IMR-90 (cell line): Measurements from ENCODE around the gene MYT1. TPM values are rescaled to one million over a fixed set of nuclear protein-coding genes. Genes with fewer than 3 reads are reported as not detected.

ENCODE experiments used
- ATAC-seq: fragments of 200-7000 bp; cut with Tn5 transposase; 2 replicates; pipeline ENCODE4 v1.9.1; 2020; ENCODE audit warnings: low read depth, mild to moderate bottlenecking, moderate library complexity
- BruUV-seq: library from RNA; stranded (reverse); fragments of 400-500 nt; replicated peaks from 2 replicates; lab custom pipeline; 2021; lab: Mats Ljungman, UMichigan
- CTCF ChIA-PET: fragments of 300-600 bp; formaldehyde crosslinking; extraction: SDS; loops from one replicate; lab custom pipeline; 2021; ENCODE audit warnings: antibody characterized with exemption; lab: Yijun Ruan, JAX
- POLR2A ChIA-PET: fragments of 300-600 bp; sonication (Branson Sonifier 250); formaldehyde crosslinking; loops from one replicate; lab custom pipeline; 2022; ENCODE audit warnings: antibody characterized with exemption; ENCODE audit not compliant: unreplicated experiment; lab: Charles Lee
- DNase-seq: peaks from one replicate; pipeline ENCODE4 v3.0.0; 2013
- H2AFZ ChIP-seq: replicated peaks from 2 replicates; pipeline ENCODE3; 2013; ENCODE audit warnings: low read length, mild to moderate bottlenecking; ENCODE audit not compliant: poor library complexity
- H2AK5ac ChIP-seq: 2 replicates; pipeline ENCODE4 v1.6.1; 2013; ENCODE audit warnings: low read depth, low read length, inconsistent platforms
- H2AK9ac ChIP-seq: replicated peaks from 2 replicates; pipeline ENCODE3; 2013; ENCODE audit warnings: mild to moderate bottlenecking, low read depth, low read length, moderate library complexity; ENCODE audit not compliant: poor library complexity
- H2BK120ac ChIP-seq: 2 replicates; pipeline ENCODE4 v1.6.1; 2013; ENCODE audit warnings: low read depth, low read length, inconsistent platforms
- H2BK15ac ChIP-seq: 3 replicates; pipeline ENCODE4 v1.6.1; 2013; ENCODE audit warnings: low read depth, low read length, inconsistent platforms
- H2BK20ac ChIP-seq: 2 replicates; pipeline ENCODE4 v1.6.1; 2013; ENCODE audit warnings: low read depth, mild to moderate bottlenecking, inconsistent platforms, low read length, moderate library complexity
- H2BK5ac ChIP-seq: 2 replicates; pipeline ENCODE4 v1.6.1; 2013; ENCODE audit warnings: mild to moderate bottlenecking, low read depth, low read length, inconsistent platforms; ENCODE audit not compliant: poor library complexity, severe bottlenecking
- H3K14ac ChIP-seq: replicated peaks from 2 replicates; pipeline ENCODE4 v1.6.1; 2013; ENCODE audit warnings: low read depth, low read length, inconsistent platforms
- H3K18ac ChIP-seq: 2 replicates; pipeline ENCODE4 v1.6.1; 2013; ENCODE audit warnings: low read depth, low read length, control low read depth
- H3K23ac ChIP-seq: 2 replicates; pipeline ENCODE4 v1.6.1; 2013; ENCODE audit warnings: low read depth, low read length, inconsistent platforms
- H3K27ac ChIP-seq: 2 replicates; pipeline ENCODE4 v1.5.1; 2013; ENCODE audit warnings: mild to moderate bottlenecking, control low read depth, low read length; ENCODE audit not compliant: insufficient read depth
- H3K27me3 ChIP-seq: 2 replicates; pipeline ENCODE4 v1.6.1; 2013; ENCODE audit warnings: low read length; ENCODE audit not compliant: control insufficient read depth, insufficient read depth
- H3K36me3 ChIP-seq: 2 replicates; pipeline ENCODE4 v1.6.1; 2013; ENCODE audit warnings: low read length, mixed read lengths; ENCODE audit not compliant: control insufficient read depth, insufficient read depth
- H3K4ac ChIP-seq: 2 replicates; pipeline ENCODE4 v1.6.1; 2013; ENCODE audit warnings: low read depth, low read length, inconsistent platforms
- H3K4me1 ChIP-seq: 2 replicates; pipeline ENCODE4 v1.6.1; 2013; ENCODE audit warnings: low read length, mixed read lengths; ENCODE audit not compliant: control insufficient read depth, insufficient read depth
- H3K4me2 ChIP-seq: 2 replicates; pipeline ENCODE4 v1.6.1; 2013; ENCODE audit warnings: low read depth, mild to moderate bottlenecking, control low read depth, low read length, moderate library complexity
- H3K4me3 ChIP-seq: 2 replicates; pipeline ENCODE4 v1.5.1; 2013; ENCODE audit warnings: low read depth, mild to moderate bottlenecking, control low read depth, low read length, moderate library complexity; ENCODE audit not compliant: insufficient read depth
- H3K56ac ChIP-seq: 2 replicates; pipeline ENCODE4 v1.6.1; 2013; ENCODE audit warnings: low read length, inconsistent platforms; ENCODE audit not compliant: insufficient read depth; ENCODE audit errors: extremely low read depth
- H3K79me1 ChIP-seq, 2 experiments: 2 replicates each; pipeline ENCODE4 v1.6.1; 2013; ENCODE audit warnings: low read length in 2 of 2, inconsistent platforms in 1 of 2, low read depth in 1 of 2
- H3K9ac ChIP-seq: 2 replicates; pipeline ENCODE4 v1.6.1; 2013; ENCODE audit warnings: low read depth, low read length, control low read depth
- H3K9me1 ChIP-seq: 2 replicates; pipeline ENCODE4 v1.6.1; 2013; ENCODE audit warnings: low read length, inconsistent platforms; ENCODE audit not compliant: insufficient read depth
- H3K9me3 ChIP-seq: 2 replicates; pipeline ENCODE4 v1.6.1; 2013; ENCODE audit warnings: low read length; ENCODE audit not compliant: control insufficient read depth, insufficient read depth
- H4K20me1 ChIP-seq: 2 replicates; pipeline ENCODE4 v1.6.1; 2013; ENCODE audit warnings: low read length, inconsistent platforms; ENCODE audit not compliant: insufficient read depth
- H4K5ac ChIP-seq: 2 replicates; pipeline ENCODE4 v1.6.1; 2013; ENCODE audit warnings: mild to moderate bottlenecking, low read depth, low read length, control low read depth
- H4K8ac ChIP-seq, 2 experiments: 2 replicates each; pipeline ENCODE4 v1.6.1; 2013; ENCODE audit warnings: low read depth in 2 of 2, low read length in 2 of 2, control low read depth in 1 of 2, inconsistent platforms in 1 of 2
- H4K91ac ChIP-seq: 2 replicates; pipeline ENCODE4 v1.6.1; 2013; ENCODE audit warnings: low read depth, low read length, inconsistent platforms; ENCODE audit not compliant: insufficient read depth
- CEBPB ChIP-seq: IDR thresholded peaks from 2 replicates; pipeline ENCODE4 v1.6.1; 2012; ENCODE audit warnings: low read depth, low read length, improper control_type of control experiment
- CHD1 ChIP-seq: IDR thresholded peaks from 2 replicates; pipeline ENCODE4 v1.6.1; 2012; ENCODE audit warnings: low read depth, low read length, improper control_type of control experiment
- ELK1 ChIP-seq: fragments of 150-350 bp; IDR thresholded peaks from 2 replicates; pipeline ENCODE4 v1.6.1; 2016; ENCODE audit warnings: low read depth, mild to moderate bottlenecking, low read length, moderate library complexity, borderline replicate concordance
- FOS ChIP-seq: fragments of 150-350 bp; IDR thresholded peaks from 2 replicates; pipeline ENCODE4 v1.6.1; 2016; ENCODE audit warnings: low read depth, low read length
- MXI1 ChIP-seq: IDR thresholded peaks from 2 replicates; pipeline ENCODE4 v1.6.1; 2012; ENCODE audit warnings: low read depth, mild to moderate bottlenecking, low read length, moderate library complexity, borderline replicate concordance
- RAD21 ChIP-seq: IDR thresholded peaks from 2 replicates; pipeline ENCODE4 v1.6.1; 2012; ENCODE audit warnings: low read length, improper control_type of control experiment
- RCOR1 ChIP-seq: IDR thresholded peaks from 2 replicates; pipeline ENCODE4 v1.6.1; 2012; ENCODE audit warnings: mild to moderate bottlenecking, low read length, improper control_type of control experiment; ENCODE audit not compliant: insufficient replicate concordance
- RFX5 ChIP-seq: IDR thresholded peaks from 2 replicates; pipeline ENCODE4 v1.8.0; 2012; ENCODE audit warnings: low read depth, mild to moderate bottlenecking, low read length, moderate library complexity
- WGBS, 2 experiments: methylation state at CpG; one replicate each; pipeline versions ENCODE4 v1.1.5 to v1.1.7; 2013; ENCODE audit warnings: missing lambda C conversion rate in 2 of 2; ENCODE audit not compliant: insufficient read length in 1 of 2; ENCODE audit errors: extremely low coverage in 2 of 2; 5-methylcytosine and 5-hydroxymethylcytosine counted together
- dilution Hi-C: fragments of 300-500 bp; cut with HindIII; formaldehyde crosslinking; loops from one replicate; pipeline ENCODE4 v1.14.3; 2018; ENCODE audit warnings: low sequenced_read_pairs; ENCODE audit not compliant: unreplicated experiment
- in situ Hi-C: fragments of 300-500 bp; cut with MboI; formaldehyde crosslinking; loops from 3 replicates; pipeline ENCODE4 v1.14.3; 2019; ENCODE audit warnings: low sequenced_read_pairs, inconsistent platforms, mixed read lengths
- intact Hi-C: fragments of 100-400 bp; cut with micrococcal nuclease; formaldehyde crosslinking; loops from 2 replicates; pipeline ENCODE4 v1.10.0; 2022
- polyA plus RNA-seq, 3 experiments: library from polyadenylated mRNA; depleted of rRNA; stranded (reverse); fragments of >200 nt; gene quantifications; 2 replicates each; pipeline ENCODE4 v1.2.3, GENCODE V29; 2012; ENCODE audit warnings: low replicate concordance in 1 of 3
- total RNA-seq: library from RNA; depleted of rRNA; stranded (reverse); fragments of >200 nt; gene quantifications from 2 replicates; pipeline ENCODE4 v1.2.3, GENCODE V29; 2012

MYT1 gene
- total and polyA plus RNA-seq, 2 of the 4 experiments (the other 2 are of a cell fraction): not detected

- H3K4me1 ChIP-seq: no peaks in the 10 kb centered on the region
- H3K4me2 ChIP-seq: no peak overlapping the region
- intact Hi-C loops (no loop called here), in situ Hi-C loops (no loop called here), dilution Hi-C loops (no loop called here)
- H3K79me1 ChIP-seq: no peaks in the 10 kb centered on the region
- no peak overlapping the region for H2BK120ac ChIP-seq
- no peak overlapping the region for H2BK5ac ChIP-seq
- H3K9me3 ChIP-seq: no peaks in the 10 kb centered on the region
- H3K27ac ChIP-seq: no peak overlapping the region
- H2AK9ac ChIP-seq: no peak overlapping the region
- H2BK20ac ChIP-seq: no peak overlapping the region
- no peaks in the 10 kb centered on the region for H3K9me1 ChIP-seq
- H3K4ac ChIP-seq: no peak overlapping the region
- no peak overlapping the region for H2AFZ ChIP-seq
- H4K8ac ChIP-seq: no peak overlapping the region
- peaks cover 23% of the 10 kb centered on the region for H3K27me3 ChIP-seq
- CTCF ChIA-PET: no interaction called here
- H2AK5ac ChIP-seq: no peak overlapping the region
- no peak overlapping the region for H3K18ac ChIP-seq
- TF ChIP-seq CEBPB: no peak
- no peak for TF ChIP-seq ELK1
- no peak for TF ChIP-seq RCOR1
- TF ChIP-seq FOS: no peak
- no peak for TF ChIP-seq RFX5
- TF ChIP-seq MXI1: no peak
- no peak for TF ChIP-seq CHD1
- TF ChIP-seq RAD21: no peak
- DNase-seq: no peak
- H4K91ac ChIP-seq: no peak overlapping the region
- H3K36me3 ChIP-seq: no peaks in the 10 kb centered on the region
- H4K5ac ChIP-seq: no peak overlapping the region
- H2BK15ac ChIP-seq: no peak overlapping the region
- no peak overlapping the region for H3K23ac ChIP-seq
- no peaks in the 10 kb centered on the region for H4K20me1 ChIP-seq
- H3K14ac ChIP-seq: no peak overlapping the region
- no TSS peak for BruUV-seq
- H3K4me3 ChIP-seq: no peak overlapping the region
- 54% methylated on average over 4 of the region's 6 CpGs; no CpG with 5 or more reads in 1 of the 2 experiments for WGBS, 2 experiments
- no peak for ATAC-seq
- no peak overlapping the region for H3K56ac ChIP-seq
- H3K9ac ChIP-seq: no peak overlapping the region
- POLR2A ChIA-PET: no interaction called here
These were observed 26.6 kb upstream of the MYT1 start for GRCh38 chr20:64137598-64138031.
